Liver (tissue), 9 donors: ENCODE data around the gene CCDC50. TPM values are rescaled to one million over a fixed set of nuclear protein-coding genes. Genes with fewer than 3 reads are reported as not detected.

ENCODE experiments used
- DNase-seq: peaks from one replicate; pipeline ENCODE4 v3.0.0-alpha.2; 2017; ENCODE audit warnings: low spot score
- H3K27ac ChIP-seq, 2 donors: one replicate each; pipeline ENCODE4 v1.7.0; 2013; ENCODE audit warnings: inconsistent platforms in 2 of 2, low read length in 2 of 2, control low read depth in 1 of 2, low read depth in 1 of 2, mild to moderate bottlenecking in 1 of 2
- H3K27me3 ChIP-seq, 4 donors: one replicate each; pipeline versions ENCODE4 v1.6.1 to v1.7.0; 2013; ENCODE audit warnings: low read length in 3 of 4, inconsistent platforms in 1 of 4, mild to moderate bottlenecking in 1 of 4, moderate library complexity in 1 of 4; ENCODE audit not compliant: control insufficient read depth in 4 of 4, insufficient read depth in 4 of 4
- H3K36me3 ChIP-seq, 4 donors: one replicate each; pipeline versions ENCODE4 v1.6.1 to v1.7.0; 2013; ENCODE audit warnings: low read length in 3 of 4, mild to moderate bottlenecking in 3 of 4, low read depth in 1 of 4, moderate library complexity in 1 of 4; ENCODE audit not compliant: control insufficient read depth in 4 of 4, insufficient read depth in 3 of 4
- H3K4me1 ChIP-seq, 4 donors: one replicate each; pipeline versions ENCODE4 v1.6.1 to v1.7.0; 2013; ENCODE audit warnings: low read length in 3 of 4, mild to moderate bottlenecking in 3 of 4, moderate library complexity in 1 of 4; ENCODE audit not compliant: control insufficient read depth in 4 of 4, insufficient read depth in 4 of 4
- H3K4me3 ChIP-seq, 3 donors: one replicate each; pipeline versions ENCODE4 v1.6.1 to v1.7.0; 2013; ENCODE audit warnings: low read length in 3 of 3, control low read depth in 1 of 3, low read depth in 1 of 3, mild to moderate bottlenecking in 1 of 3
- H3K9ac ChIP-seq, 2 donors: one replicate each; pipeline ENCODE4 v1.7.0; 2013; ENCODE audit warnings: low read length in 2 of 2, mild to moderate bottlenecking in 2 of 2, moderate library complexity in 2 of 2, control low read depth in 1 of 2, low read depth in 1 of 2
- H3K9me3 ChIP-seq, 4 donors: one replicate each; pipeline versions ENCODE4 v1.6.1 to v1.7.0; 2013; ENCODE audit warnings: low read length in 3 of 4; ENCODE audit not compliant: control insufficient read depth in 4 of 4
- EGR1 ChIP-seq, 2 donors: IDR thresholded peaks; 2 replicates each; pipeline ENCODE4 v1.6.1; 2016 to 2018; ENCODE audit warnings: antibody characterized with exemption in 2 of 2, low read depth in 2 of 2
- FOXA1 ChIP-seq: IDR thresholded peaks from 2 replicates; pipeline ENCODE4 v1.6.1; 2016; ENCODE audit warnings: antibody characterized with exemption
- FOXA2 ChIP-seq: IDR thresholded peaks from 2 replicates; pipeline ENCODE4 v1.6.1; 2016; ENCODE audit warnings: antibody characterized with exemption
- GABPA ChIP-seq, 2 donors: IDR thresholded peaks in 1 of 2; conservative IDR thresholded peaks in 1 of 2; 2 replicates each; pipeline ENCODE4 v1.6.1; 2016; ENCODE audit warnings: antibody characterized with exemption in 2 of 2, mild to moderate bottlenecking in 1 of 2, moderate library complexity in 1 of 2
- HNF4A ChIP-seq, 2 donors: conservative IDR thresholded peaks; 2 replicates each; pipeline ENCODE4 v1.6.1; 2016; ENCODE audit warnings: antibody characterized with exemption in 2 of 2, mild to moderate bottlenecking in 2 of 2
- HNF4G ChIP-seq: IDR thresholded peaks from 2 replicates; pipeline ENCODE4 v1.6.1; 2016; ENCODE audit warnings: antibody characterized with exemption
- JUND ChIP-seq, 2 donors: IDR thresholded peaks; 2 replicates each; pipeline ENCODE4 v1.6.1; 2016; ENCODE audit warnings: antibody characterized with exemption in 2 of 2
- NR2F2 ChIP-seq: IDR thresholded peaks from 2 replicates; pipeline ENCODE4 v1.6.1; 2016; ENCODE audit warnings: antibody characterized with exemption
- RAD21 ChIP-seq, 2 donors: IDR thresholded peaks; 2 replicates each; pipeline ENCODE4 v1.6.1; 2016; ENCODE audit warnings: antibody characterized with exemption in 2 of 2, mild to moderate bottlenecking in 2 of 2
- RXRA ChIP-seq, 2 donors: IDR thresholded peaks; 2 replicates each; pipeline ENCODE4 v1.6.1; 2017 to 2018; ENCODE audit warnings: antibody characterized with exemption in 2 of 2, mild to moderate bottlenecking in 1 of 2
- SP1 ChIP-seq: IDR thresholded peaks from 2 replicates; pipeline ENCODE4 v1.6.1; 2018; ENCODE audit warnings: antibody characterized with exemption, mild to moderate bottlenecking
- YY1 ChIP-seq: IDR thresholded peaks from 2 replicates; pipeline ENCODE4 v1.6.1; 2016; ENCODE audit warnings: antibody characterized with exemption, mild to moderate bottlenecking
- WGBS: extraction: QIAGEN DNeasy Blood & Tissue Kit; methylation state at CpG from one replicate; pipeline ENCODE4 v1.1.7; 2013; 5-methylcytosine and 5-hydroxymethylcytosine counted together
- polyA plus RNA-seq, 2 donors: library from polyadenylated mRNA; stranded (reverse) in 1 of 2; unstranded in 1 of 2; fragments of 200-250 nt in 1 of 2; fragments of >200 nt in 1 of 2; fragmentation: Nextera tagmentation in 1 of 2; extraction: Ambion mirVana in 1 of 2; gene quantifications; one replicate each; pipeline versions ENCODE4 v1.2.1 to v1.2.3, GENCODE V29; 2013 to 2015
- total RNA-seq, 2 donors: library from RNA; depleted of rRNA; stranded (reverse); fragments of >200 nt; gene quantifications; one replicate each; pipeline ENCODE4 v1.2.3, GENCODE V29; 2014
- TF ChIP-seq, protein P1 (sequence below): IDR thresholded peaks from 2 replicates; pipeline ENCODE4 v1.6.1; 2016; ENCODE audit warnings: antibody characterized with exemption
- TF ChIP-seq, protein P2 (sequence below): IDR thresholded peaks from 2 replicates; pipeline ENCODE4 v1.6.1; 2016; ENCODE audit warnings: antibody characterized with exemption
- TF ChIP-seq, protein P3 (sequence below): fragments of 150-350 bp; IDR thresholded peaks from 2 replicates; pipeline ENCODE4 v1.5.1; 2017; ENCODE audit warnings: improper control_type of control experiment, low read depth, low read length; ENCODE audit not compliant: missing input control
- donor health status: healthy.
- donor health status: healthy.
- donor health status: healthy.
- donor health status: healthy.
- donor health status: healthy.

The CCDC50 gene
- total and polyA plus RNA-seq, 4 donors, result 15.4 to 69.0 (median 33.6) TPM

DNA sequence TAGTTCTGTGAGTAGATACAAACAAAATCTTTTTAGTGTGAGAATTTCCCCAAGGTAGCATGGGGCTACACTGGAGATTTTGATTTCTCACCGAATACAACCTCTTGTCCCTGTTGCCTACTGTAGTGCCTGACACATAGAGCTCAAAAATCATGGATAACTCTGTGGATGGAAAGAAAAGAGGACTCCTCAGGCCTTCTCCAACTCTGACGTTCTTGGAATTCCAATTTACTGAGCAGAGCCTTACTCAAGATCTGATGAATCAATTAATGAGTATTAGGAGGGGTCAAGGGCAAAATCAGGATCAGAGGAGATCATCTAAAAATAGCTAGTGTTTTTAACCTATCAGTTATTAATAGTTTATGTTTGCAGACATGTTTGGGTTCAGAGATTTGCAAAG lies 85.1 kb downstream of the CCDC50 start:
- 28% methylated on average over 2 of the region's 2 CpGs for WGBS

DNA sequence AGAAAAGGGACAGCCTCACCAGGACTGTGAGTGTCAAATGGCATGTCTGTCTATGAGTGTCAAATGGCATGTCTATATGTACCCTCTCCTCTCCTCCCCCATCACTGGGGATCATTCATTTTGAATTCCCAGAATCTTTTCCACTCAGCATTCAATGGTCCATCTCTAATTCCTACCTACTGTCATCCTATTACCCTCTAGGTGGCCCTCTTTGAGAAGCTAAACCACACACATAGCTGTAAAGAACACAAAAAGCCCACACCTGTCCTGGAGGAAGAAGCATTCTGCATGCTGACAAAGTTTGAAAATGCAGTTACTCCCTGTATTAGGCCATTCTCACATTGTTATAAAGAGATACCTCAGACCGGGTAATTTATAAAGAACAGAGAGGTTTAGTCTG lies 85.5 kb downstream of the CCDC50 start:
- no peak overlapping the region for H3K4me3 ChIP-seq
- no peak overlapping the region for H3K9ac ChIP-seq
- no peak overlapping the region for H3K27ac ChIP-seq
- no peaks in the 10 kb centered on the region for H3K27me3 ChIP-seq
- no peaks in the 10 kb centered on the region for H3K4me1 ChIP-seq
- WGBS, result 92% methylated on average over 1 of the region's 1 CpG
- DNase-seq, result no peak
- TF ChIP-seq RXRA (IDR thresholded peaks at IDR 0.05) (no peak), FOXA2 (no peak), EGR1 (IDR thresholded peaks at IDR 0.05; ENCODE audit: low read depth in 2 of 2) (no peak), YY1 (no peak), RAD21 (IDR thresholded peaks at IDR 0.05) (no peak), NR2F2 (no peak)
- no peaks in the 10 kb centered on the region for H3K36me3 ChIP-seq
- peaks cover 0 to 8% (median 2%) of the 10 kb centered on the region in 4 donors for H3K9me3 ChIP-seq

More for the DNA sequence above, 85.1 kb downstream of the CCDC50 start:
- no peak for DNase-seq
- no peak overlapping the region for H3K4me3 ChIP-seq
- H3K9ac ChIP-seq, result no peak overlapping the region
- H3K4me1 ChIP-seq, result no peaks in the 10 kb centered on the region
- TF ChIP-seq RAD21 (IDR thresholded peaks at IDR 0.05) (no peak), EGR1 (IDR thresholded peaks at IDR 0.05; ENCODE audit: low read depth in 2 of 2) (no peak), FOXA2 (no peak), YY1 (no peak), FOXA1 (no peak), GABPA (IDR thresholded peaks at IDR 0.05 in 1 of 2, conservative IDR thresholded peaks at IDR 0.05 in 1 of 2) (no peak), NR2F2 (no peak), SP1 (no peak), JUND (IDR thresholded peaks at IDR 0.05) (no peak), HNF4A (conservative IDR thresholded peaks at IDR 0.05) (no peak), HNF4G (no peak), RXRA (IDR thresholded peaks at IDR 0.05) (no peak)
- TF ChIP-seq, protein P1, sequence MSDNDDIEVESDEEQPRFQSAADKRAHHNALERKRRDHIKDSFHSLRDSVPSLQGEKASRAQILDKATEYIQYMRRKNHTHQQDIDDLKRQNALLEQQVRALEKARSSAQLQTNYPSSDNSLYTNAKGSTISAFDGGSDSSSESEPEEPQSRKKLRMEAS, result no peak
- TF ChIP-seq, protein P2, sequence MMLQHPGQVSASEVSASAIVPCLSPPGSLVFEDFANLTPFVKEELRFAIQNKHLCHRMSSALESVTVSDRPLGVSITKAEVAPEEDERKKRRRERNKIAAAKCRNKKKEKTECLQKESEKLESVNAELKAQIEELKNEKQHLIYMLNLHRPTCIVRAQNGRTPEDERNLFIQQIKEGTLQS, result no peak
- no peaks in the 10 kb centered on the region for H3K27me3 ChIP-seq
- peaks cover 0 to 11% (median 3%) of the 10 kb centered on the region in 4 donors for H3K9me3 ChIP-seq
- H3K27ac ChIP-seq, result no peak overlapping the region
- no peaks in the 10 kb centered on the region for H3K36me3 ChIP-seq

DNA sequence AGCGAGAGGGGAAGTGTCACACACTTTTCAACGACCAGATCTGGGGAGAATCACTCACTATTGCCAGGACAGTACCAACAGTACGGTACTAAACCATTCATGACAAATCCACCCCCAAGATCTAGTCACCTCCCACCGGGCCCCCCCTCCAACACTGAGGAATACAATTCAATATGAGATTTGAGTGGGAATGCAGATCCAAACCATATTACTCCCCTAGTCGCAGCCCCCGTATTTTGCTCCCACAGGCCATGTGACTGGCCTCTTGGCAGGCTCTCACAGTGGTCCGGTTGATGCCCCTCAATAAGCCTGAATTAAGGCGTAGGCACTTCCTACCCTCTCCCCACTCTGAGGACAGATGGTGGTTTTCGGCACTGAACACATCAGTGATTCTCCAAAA lies 86.4 kb downstream of the CCDC50 start:
- WGBS, result 85% methylated on average over 9 of the region's 9 CpGs

More for the DNA sequence above, 86.4 kb downstream of the CCDC50 start:
- no peak for TF ChIP-seq HNF4G
- TF ChIP-seq, protein P3, sequence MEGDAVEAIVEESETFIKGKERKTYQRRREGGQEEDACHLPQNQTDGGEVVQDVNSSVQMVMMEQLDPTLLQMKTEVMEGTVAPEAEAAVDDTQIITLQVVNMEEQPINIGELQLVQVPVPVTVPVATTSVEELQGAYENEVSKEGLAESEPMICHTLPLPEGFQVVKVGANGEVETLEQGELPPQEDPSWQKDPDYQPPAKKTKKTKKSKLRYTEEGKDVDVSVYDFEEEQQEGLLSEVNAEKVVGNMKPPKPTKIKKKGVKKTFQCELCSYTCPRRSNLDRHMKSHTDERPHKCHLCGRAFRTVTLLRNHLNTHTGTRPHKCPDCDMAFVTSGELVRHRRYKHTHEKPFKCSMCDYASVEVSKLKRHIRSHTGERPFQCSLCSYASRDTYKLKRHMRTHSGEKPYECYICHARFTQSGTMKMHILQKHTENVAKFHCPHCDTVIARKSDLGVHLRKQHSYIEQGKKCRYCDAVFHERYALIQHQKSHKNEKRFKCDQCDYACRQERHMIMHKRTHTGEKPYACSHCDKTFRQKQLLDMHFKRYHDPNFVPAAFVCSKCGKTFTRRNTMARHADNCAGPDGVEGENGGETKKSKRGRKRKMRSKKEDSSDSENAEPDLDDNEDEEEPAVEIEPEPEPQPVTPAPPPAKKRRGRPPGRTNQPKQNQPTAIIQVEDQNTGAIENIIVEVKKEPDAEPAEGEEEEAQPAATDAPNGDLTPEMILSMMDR, result no peak
- TF ChIP-seq RXRA (IDR thresholded peaks at IDR 0.05), result no peak
- TF ChIP-seq, protein P2, result no peak
- no peak for TF ChIP-seq YY1
- no peak for TF ChIP-seq GABPA (IDR thresholded peaks at IDR 0.05 in 1 of 2, conservative IDR thresholded peaks at IDR 0.05 in 1 of 2)
- H3K9me3 ChIP-seq, result peaks cover 0 to 4% (median 1%) of the 10 kb centered on the region in 4 donors
- no peak overlapping the region for H3K4me3 ChIP-seq
- H3K9ac ChIP-seq, result no peak overlapping the region
- no peak overlapping the region for H3K27ac ChIP-seq
- DNase-seq, result no peak
- H3K4me1 ChIP-seq, result no peaks in the 10 kb centered on the region
- H3K36me3 ChIP-seq, result no peaks in the 10 kb centered on the region
- no peaks in the 10 kb centered on the region for H3K27me3 ChIP-seq
